Measurements from ENCODE around the gene GGA3. TPM values are rescaled to one million over a fixed set of nuclear protein-coding genes. Genes with fewer than 3 reads are reported as not detected.
"Not testable (repeated sequence)": the region's sequence is repeated elsewhere in the genome, so short reads cannot be mapped to it uniquely, and the experiment has no call there.

The GGA3 gene
- total and polyA plus RNA-seq, 10 of the 15 experiments (the other 5 are each of a cell fraction or from before 2014, with no cell fraction given): 7.0 to 57.5 (median 34.0) TPM

- ChIA-PET RAD21 (ENCODE audit: unreplicated experiment) (interaction anchor here (1.5 to 13.2 kb wide), 2 partner anchors 26 to 87 kb away, joined by 3 to 364 read pairs; no protein-coding TSS in a partner anchor), POLR2A (interaction anchor here (0.7 to 2.1 kb wide), 6 partner anchors 8 to 113 kb away, joined by 3 to 6 read pairs (median 4); no protein-coding TSS in a partner anchor), SMC1A (ENCODE audit: uncharacterized antibody, unreplicated experiment) (interaction anchor here (0.9 to 5.2 kb wide), 6 partner anchors 27 to 119 kb away, joined by 3 to 86 read pairs (median 5); no protein-coding TSS in a partner anchor), CTCF (interaction anchor here (0.7 to 4.6 kb wide), 8 partner anchors 23 to 120 kb away, joined by 3 to 36 read pairs (median 4); partner anchors contain the start of gene MIF4GD)
- DNase-seq (ENCODE audit: low read depth, low spot score); H3K36me3 ChIP-seq (ENCODE audit: control insufficient read depth in 2 of 2, insufficient read depth in 2 of 2, low read length in 1 of 2); H3K4me3 ChIP-seq; intact Hi-C loops (cut with micrococcal nuclease; ENCODE audit: unreplicated experiment); BruUV-seq (replicated peaks); H4K20me1 ChIP-seq (ENCODE audit: control insufficient read depth, insufficient read depth); H3K9me3 ChIP-seq (replicated peaks; ENCODE audit: control insufficient read depth, insufficient read depth, low read length); in situ Hi-C loops (cut with MboI); ATAC-seq; H3K4me2 ChIP-seq (ENCODE audit: control insufficient read depth, insufficient read depth); H2AFZ ChIP-seq (ENCODE audit: control insufficient read depth, low read depth, low read length); FAIRE-seq; H3K9ac ChIP-seq (ENCODE audit: control insufficient read depth, insufficient read depth, low read length); H3K27me3 ChIP-seq (replicated peaks in 1 of 2; ENCODE audit: control insufficient read depth in 2 of 2, insufficient read depth in 2 of 2, low read length in 1 of 2): not testable (repeated sequence)
- Histone ChIP-seq H3K79me2 (ENCODE audit: control insufficient read depth, insufficient read depth, low read length) (peaks cover 13% of the 10 kb centered on the region), H3K27ac (ENCODE audit: control insufficient read depth, insufficient read depth) (peak overlapping the region; percentile 97; the same call in 1 of the 2 replicates), H3K4me1 (ENCODE audit: control insufficient read depth, insufficient read depth, low read length) (peaks cover 56% of the 10 kb centered on the region)
- peak; percentile 81 for TF ChIP-seq MLLT1 (IDR thresholded peaks at IDR 0.05)
- 84% methylated on average over 15 of the region's 16 CpGs for WGBS (ENCODE audit: insufficient coverage, insufficient replicate concordance, low lambda C conversion rate, missing lambda C conversion rate)
Observed at GRCh38 chr17:75292810-75293448, 31.5 kb upstream of the GGA3 start.

- under 1% methylated on average over 26 of the region's 26 CpGs for WGBS (ENCODE audit: insufficient coverage, insufficient replicate concordance, low lambda C conversion rate, missing lambda C conversion rate)
- POLR2A ChIA-PET: interaction anchor here (0.5 to 2.9 kb wide), 29 partner anchors 8 to 276 kb away, joined by 3 to 30 read pairs (median 4); partner anchors contain the start of genes GGA3, GRB2, MIF4GD and MRPS7
- peak overlapping the region; percentile 66; the same call in 1 of the 2 replicates for H3K4me3 ChIP-seq
- TF ChIP-seq RAD21 (IDR thresholded peaks at IDR 0.05; ENCODE audit: insufficient read depth, low read depth, low read length): peak; percentile 85
- TF ChIP-seq NBN (IDR thresholded peaks at IDR 0.05): 0 out of 2 replicates have a peak, but pooled peaks have one; percentile 46
- TF ChIP-seq POLR2A (IDR thresholded peaks at IDR 0.05; ENCODE audit: low read depth, low read length): no peak
- TF ChIP-seq REST (IDR thresholded peaks at IDR 0.05; ENCODE audit: low read depth, low read length): no peak
- TF ChIP-seq, protein P1, sequence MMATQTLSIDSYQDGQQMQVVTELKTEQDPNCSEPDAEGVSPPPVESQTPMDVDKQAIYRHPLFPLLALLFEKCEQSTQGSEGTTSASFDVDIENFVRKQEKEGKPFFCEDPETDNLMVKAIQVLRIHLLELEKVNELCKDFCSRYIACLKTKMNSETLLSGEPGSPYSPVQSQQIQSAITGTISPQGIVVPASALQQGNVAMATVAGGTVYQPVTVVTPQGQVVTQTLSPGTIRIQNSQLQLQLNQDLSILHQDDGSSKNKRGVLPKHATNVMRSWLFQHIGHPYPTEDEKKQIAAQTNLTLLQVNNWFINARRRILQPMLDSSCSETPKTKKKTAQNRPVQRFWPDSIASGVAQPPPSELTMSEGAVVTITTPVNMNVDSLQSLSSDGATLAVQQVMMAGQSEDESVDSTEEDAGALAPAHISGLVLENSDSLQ (IDR thresholded peaks at IDR 0.05): no peak
- TF ChIP-seq RAD51 (IDR thresholded peaks at IDR 0.05): peak; percentile 21; the same call in 1 of the 2 replicates
- no peak for TF ChIP-seq ASH2L (IDR thresholded peaks at IDR 0.05; ENCODE audit: borderline replicate concordance, low read depth)
Observed at GRCh38 chr17:75289832-75290337, 28.5 kb upstream of the GGA3 start.

More at GRCh38 chr17:75289832-75290337, 28.5 kb upstream of the GGA3 start:
- Histone ChIP-seq H3K27me3 (replicated peaks in 1 of 2; ENCODE audit: control insufficient read depth in 2 of 2, insufficient read depth in 2 of 2, low read length in 1 of 2) (no peaks in the 10 kb centered on the region), H3K79me2 (ENCODE audit: control insufficient read depth, insufficient read depth, low read length) (peaks cover 33% of the 10 kb centered on the region), H3K4me2 (ENCODE audit: control insufficient read depth, insufficient read depth) (peak overlapping the region; percentile 67), H3K36me3 (ENCODE audit: control insufficient read depth in 2 of 2, insufficient read depth in 2 of 2, low read length in 1 of 2) (peaks cover 12 to 16% of the 10 kb centered on the region in 2 experiments), H3K9me3 (replicated peaks; ENCODE audit: control insufficient read depth, insufficient read depth, low read length) (no peaks in the 10 kb centered on the region), H4K20me1 (ENCODE audit: control insufficient read depth, insufficient read depth) (no peaks in the 10 kb centered on the region; the same call in 1 of the 2 replicates), H3K9ac (ENCODE audit: control insufficient read depth, insufficient read depth, low read length) (peak overlapping the region; percentile 66), H3K4me1 (ENCODE audit: control insufficient read depth, insufficient read depth, low read length) (peaks cover 40% of the 10 kb centered on the region), H3K27ac (ENCODE audit: control insufficient read depth, insufficient read depth) (peak overlapping the region; percentile 83), H2AFZ (ENCODE audit: control insufficient read depth, low read depth, low read length) (peak overlapping the region; percentile 66)
- DNase-seq (ENCODE audit: low read depth, low spot score) (peak; percentile 71), ATAC-seq (peak; percentile 56), FAIRE-seq (no peak)
- RAD21 ChIA-PET (ENCODE audit: unreplicated experiment): interaction anchor here (0.8 to 13.2 kb wide), 35 partner anchors 8 to 457 kb away, joined by 3 to 364 read pairs (median 8); partner anchors contain the start of genes GGA3, GRB2, LLGL2 and MIF4GD
- SMC1A ChIA-PET (ENCODE audit: uncharacterized antibody, unreplicated experiment): interaction anchor here (0.6 to 5.2 kb wide), 32 partner anchors 8 to 1486 kb away, joined by 3 to 86 read pairs (median 5); partner anchors contain the start of genes GGA3, GRB2, MIF4GD and MRPS7
- in situ Hi-C loops (cut with MboI) (no loop called here), intact Hi-C loops (cut with micrococcal nuclease; ENCODE audit: unreplicated experiment) (loop anchor here (1.0 to 5.0 kb wide), 3 partner anchors 7 to 115 kb away; partner anchors contain the start of gene GRB2)
- CTCF ChIA-PET: interaction anchor here (0.6 to 4.6 kb wide), 38 partner anchors 9 to 435 kb away, joined by 3 to 65 read pairs (median 6); partner anchors contain the start of genes GGA3, GRB2, MIF4GD and MRPS7
- TSS peak; percentile 98 for BruUV-seq (replicated peaks)

Data from GM12878 (cell line).